Left lung (tissue), 10 donors: ENCODE results near the gene FAM117B. TPM values are rescaled to one million over a fixed set of nuclear protein-coding genes. Genes with fewer than 3 reads are reported as not detected.
"Not testable (repeated sequence)": the region's sequence is repeated elsewhere in the genome, so short reads cannot be mapped to it uniquely, and the experiment has no call there.

Source experiments
- ATAC-seq: fragments of 200-7000 bp; cut with Tn5 transposase; one replicate; pipeline ENCODE4 v1.9.1; 2020; ENCODE audit warnings: moderate library complexity
- DNase-seq, 4 donors: peaks; one replicate each; pipeline ENCODE4 v3.0.0-alpha.2; 2013 to 2020
- H3K27ac ChIP-seq, 2 donors: fragments of 200-600 bp; sonication (generic) in 1 of 2; one replicate each; pipeline versions ENCODE4 v1.5.0 to v1.8.0; 2020 to 2021
- H3K27me3 ChIP-seq, 2 donors: fragments of 200-600 bp; sonication (generic) in 1 of 2; one replicate each; pipeline versions ENCODE4 v1.5.0 to v1.8.0; 2020 to 2021
- H3K36me3 ChIP-seq, 2 donors: fragments of 200-600 bp; sonication (generic) in 1 of 2; one replicate each; pipeline versions ENCODE4 v1.5.0 to v1.8.0; 2020 to 2021
- H3K4me1 ChIP-seq, 2 donors: fragments of 200-600 bp; one replicate each; pipeline ENCODE4 v1.8.0; 2021
- H3K4me3 ChIP-seq, 2 donors: fragments of 200-600 bp; sonication (generic) in 1 of 2; one replicate each; pipeline versions ENCODE4 v1.5.0 to v1.8.0; 2020 to 2021; ENCODE audit warnings: mild to moderate bottlenecking in 1 of 2
- H3K9me3 ChIP-seq, 2 donors: fragments of 200-600 bp; sonication (generic) in 1 of 2; one replicate each; pipeline versions ENCODE4 v1.5.0 to v1.8.0; 2020 to 2021
- intact Hi-C, 2 donors: fragments of 100-400 bp; cut with DNase I; formaldehyde crosslinking; loops; one replicate each; pipeline versions ENCODE4 v1.11.2 to v1.14.2; 2022
- polyA plus RNA-seq, 6 donors: library from polyadenylated mRNA; unstranded; fragments of 120-200 nt; gene quantifications; one replicate each; pipeline ENCODE4 v1.2.1, GENCODE V29; 2013; ENCODE audit not compliant: insufficient read length in 6 of 6
- total RNA-seq, 2 donors: library from RNA; stranded (reverse); fragmentation: NEBNext Ultra II Directional; extraction: Animal tissue kit (Norgen Biotek cat#: 25700); gene quantifications; one replicate each; pipeline ENCODE4 v1.2.1, GENCODE V29; 2021
- TF ChIP-seq, protein P1 (sequence below), 2 donors: fragments of 200-600 bp; sonication (generic) in 1 of 2; IDR thresholded peaks; one replicate each; pipeline versions ENCODE4 v1.5.0 to v1.8.0; 2021; ENCODE audit warnings: antibody characterized with exemption in 2 of 2
- donor health status: DM: no; HTN: yes; CAD: no.
- donor health status: DM: no; HTN: no; CAD: no.

Gene FAM117B
- total and polyA plus RNA-seq, 8 donors: 4.9 to 27.4 (median 22.6) TPM

- DNase-seq: no peak
- intact Hi-C loops: no loop called here
- Histone ChIP-seq H3K36me3 (no peaks in the 10 kb centered on the region), H3K27ac (no peak overlapping the region), H3K9me3 (no peaks in the 10 kb centered on the region), H3K27me3 (no peaks in the 10 kb centered on the region), H3K4me1 (no peaks in the 10 kb centered on the region), H3K4me3 (no peak overlapping the region)
- ATAC-seq: no peak
- TF ChIP-seq, protein P1, sequence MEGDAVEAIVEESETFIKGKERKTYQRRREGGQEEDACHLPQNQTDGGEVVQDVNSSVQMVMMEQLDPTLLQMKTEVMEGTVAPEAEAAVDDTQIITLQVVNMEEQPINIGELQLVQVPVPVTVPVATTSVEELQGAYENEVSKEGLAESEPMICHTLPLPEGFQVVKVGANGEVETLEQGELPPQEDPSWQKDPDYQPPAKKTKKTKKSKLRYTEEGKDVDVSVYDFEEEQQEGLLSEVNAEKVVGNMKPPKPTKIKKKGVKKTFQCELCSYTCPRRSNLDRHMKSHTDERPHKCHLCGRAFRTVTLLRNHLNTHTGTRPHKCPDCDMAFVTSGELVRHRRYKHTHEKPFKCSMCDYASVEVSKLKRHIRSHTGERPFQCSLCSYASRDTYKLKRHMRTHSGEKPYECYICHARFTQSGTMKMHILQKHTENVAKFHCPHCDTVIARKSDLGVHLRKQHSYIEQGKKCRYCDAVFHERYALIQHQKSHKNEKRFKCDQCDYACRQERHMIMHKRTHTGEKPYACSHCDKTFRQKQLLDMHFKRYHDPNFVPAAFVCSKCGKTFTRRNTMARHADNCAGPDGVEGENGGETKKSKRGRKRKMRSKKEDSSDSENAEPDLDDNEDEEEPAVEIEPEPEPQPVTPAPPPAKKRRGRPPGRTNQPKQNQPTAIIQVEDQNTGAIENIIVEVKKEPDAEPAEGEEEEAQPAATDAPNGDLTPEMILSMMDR (IDR thresholded peaks at IDR 0.05): no peak
Observed at GRCh38 chr2:202790676-202791075, 155.9 kb downstream of the FAM117B start.

- Histone ChIP-seq H3K27me3 (no peaks in the 10 kb centered on the region), H3K4me1 (no peaks in the 10 kb centered on the region), H3K9me3 (peaks cover 0 to 6% of the 10 kb centered on the region in 2 donors), H3K36me3 (no peaks in the 10 kb centered on the region), H3K4me3 (no peak overlapping the region), H3K27ac (no peak overlapping the region)
- TF ChIP-seq, protein P1 (IDR thresholded peaks at IDR 0.05): no peak
- DNase-seq (no peak), ATAC-seq (no peak)
- intact Hi-C loops: no loop called here
Observed at GRCh38 chr2:202797944-202798343, 163.2 kb downstream of the FAM117B start.

GRCh38 chr2:202805911-202806310, 171.1 kb downstream of the FAM117B start:
- H3K36me3 ChIP-seq, H3K27ac ChIP-seq, H3K4me1 ChIP-seq, H3K9me3 ChIP-seq, intact Hi-C loops, H3K27me3 ChIP-seq, DNase-seq, H3K4me3 ChIP-seq: not testable (repeated sequence)
- peak; percentile 43 for ATAC-seq

GRCh38 chr2:202807431-202808138, 172.8 kb downstream of the FAM117B start:
- H3K4me1 ChIP-seq, H3K9me3 ChIP-seq, H3K27ac ChIP-seq, H3K36me3 ChIP-seq, H3K4me3 ChIP-seq, intact Hi-C loops, H3K27me3 ChIP-seq: not testable (repeated sequence)
- peak in 2 of 4 donors; percentile 44 to 76 for DNase-seq
- ATAC-seq: peak; percentile 91

GRCh38 chr2:202808754-202809153, 174.0 kb downstream of the FAM117B start:
- no peak for DNase-seq
- TF ChIP-seq, protein P1 (IDR thresholded peaks at IDR 0.05): no peak
- no peak overlapping the region for H3K4me3 ChIP-seq
- intact Hi-C loops: no loop called here
- no peaks in the 10 kb centered on the region for H3K4me1 ChIP-seq
- no peak overlapping the region for H3K27ac ChIP-seq
- H3K9me3 ChIP-seq: peaks cover 0 to 5% of the 10 kb centered on the region in 2 donors
- ATAC-seq: no peak
- no peaks in the 10 kb centered on the region for H3K36me3 ChIP-seq
- H3K27me3 ChIP-seq: no peaks in the 10 kb centered on the region

GRCh38 chr2:202813387-202813786, 178.6 kb downstream of the FAM117B start:
- intact Hi-C loops: no loop called here
- Histone ChIP-seq H3K27me3 (no peaks in the 10 kb centered on the region), H3K4me3 (no peak overlapping the region), H3K36me3 (no peaks in the 10 kb centered on the region), H3K4me1 (no peaks in the 10 kb centered on the region), H3K27ac (no peak overlapping the region), H3K9me3 (peaks cover 0 to 5% of the 10 kb centered on the region in 2 donors)
- TF ChIP-seq, protein P1 (IDR thresholded peaks at IDR 0.05): no peak
- ATAC-seq (no peak), DNase-seq (no peak)
